Esophagus muscularis mucosa (tissue), 4 donors: ENCODE measurements around the gene SLC30A7. TPM values are rescaled to one million over a fixed set of nuclear protein-coding genes. Genes with fewer than 3 reads are reported as not detected.
A peak's percentile ranks its signal among the peaks of the same experiment; 100 is the strongest.

ENCODE experiments used
- DNase-seq: peaks from one replicate; pipeline ENCODE4 v3.0.0-alpha.2; 2017; ENCODE audit errors: extremely low spot score
- H3K27ac ChIP-seq, 4 donors: fragments of 200-600 bp; sonication (generic); replicated peaks in 1 of 4; 1 replicate in 3 of 4; 2 replicates in 1 of 4; pipeline ENCODE4 v1.5.1; 2016 to 2019; ENCODE audit warnings: mild to moderate bottlenecking in 1 of 4
- H3K27me3 ChIP-seq, 4 donors: fragments of 200-600 bp; sonication (generic); one replicate each; pipeline versions ENCODE4 v1.5.1 to v1.6.0; 2016 to 2019
- H3K36me3 ChIP-seq, 4 donors: fragments of 200-600 bp; sonication (generic); one replicate each; pipeline ENCODE4 v1.5.1; 2016 to 2019
- H3K4me1 ChIP-seq, 4 donors: fragments of 200-600 bp; sonication (generic); one replicate each; pipeline ENCODE4 v1.5.1; 2016 to 2019
- H3K4me3 ChIP-seq, 4 donors: fragments of 200-600 bp; sonication (generic); 1 replicate in 2 of 4; 2 replicates in 2 of 4; pipeline ENCODE4 v1.5.1; 2016 to 2019; ENCODE audit warnings: mild to moderate bottlenecking in 4 of 4, moderate library complexity in 1 of 4
- H3K9me3 ChIP-seq, 4 donors: fragments of 200-600 bp; sonication (generic); 1 replicate in 3 of 4; 2 replicates in 1 of 4; pipeline ENCODE4 v1.5.1; 2016 to 2019
- CTCF ChIP-seq, 3 experiments: fragments of 200-600 bp in 2 of 3; fragments of 450-650 bp in 1 of 3; sonication (generic) in 2 of 3; IDR thresholded peaks; one replicate each; pipeline ENCODE4 v1.5.1; 2017 to 2019; ENCODE audit warnings: antibody characterized with exemption in 3 of 3, mild to moderate bottlenecking in 2 of 3, moderate library complexity in 1 of 3
- EP300 ChIP-seq: sonication (generic); formaldehyde crosslinking; IDR thresholded peaks from one replicate; pipeline ENCODE4 v1.6.1; 2017; ENCODE audit warnings: antibody characterized with exemption
- POLR2A ChIP-seq: fragments of 450-650 bp; IDR thresholded peaks from one replicate; pipeline ENCODE4 v1.6.1; 2017; ENCODE audit warnings: antibody characterized with exemption, moderate library complexity, mild to moderate bottlenecking, low read depth
- POLR2AphosphoS5 ChIP-seq, 2 donors: sonication (generic); formaldehyde crosslinking; IDR thresholded peaks; one replicate each; pipeline ENCODE4 v1.6.1; 2017; ENCODE audit warnings: antibody characterized with exemption in 2 of 2
- WGBS: methylation state at CpG from one replicate; pipeline ENCODE4 v1.1.5; 2018; 5-methylcytosine and 5-hydroxymethylcytosine counted together
- intact Hi-C: fragments of 100-400 bp; cut with DNase I; formaldehyde crosslinking; loops from one replicate; pipeline ENCODE4 v1.15.1; 2023
- total RNA-seq, 4 donors: library from RNA; depleted of rRNA; stranded (reverse); fragments of >200 nt; gene quantifications; one replicate each; pipeline versions ENCODE4 v1.1.0 to v1.2.1, GENCODE V29; 2016

Gene SLC30A7
- total RNA-seq, 4 donors from 2014 or later: 10.5 to 19.9 (median 13.6) TPM

GRCh38 chr1:100860397-100860991, 35.4 kb upstream of the SLC30A7 start:
- H3K27ac ChIP-seq: no peak overlapping the region

GRCh38 chr1:100861379-100861778, 34.5 kb upstream of the SLC30A7 start:
- 92% methylated on average over 1 of the region's 1 CpG for WGBS
- peaks cover 0 to 23% (median 21%) of the 10 kb centered on the region in 4 donors for H3K4me1 ChIP-seq
- DNase-seq: no peak
- H3K27me3 ChIP-seq: no peaks in the 10 kb centered on the region
- no peaks in the 10 kb centered on the region for H3K36me3 ChIP-seq
- H3K4me3 ChIP-seq: no peak overlapping the region
- intact Hi-C loops: no loop called here
- H3K27ac ChIP-seq: no peak overlapping the region
- no peaks in the 10 kb centered on the region for H3K9me3 ChIP-seq
- TF ChIP-seq POLR2AphosphoS5 (IDR thresholded peaks at IDR 0.05) (no peak), CTCF (IDR thresholded peaks at IDR 0.05) (no peak), POLR2A (no peak), EP300 (no peak)

More at GRCh38 chr1:100860397-100860991, 35.4 kb upstream of the SLC30A7 start:
- Histone ChIP-seq H3K4me3 (no peak overlapping the region), H3K4me1 (peaks cover 0 to 15% (median 14%) of the 10 kb centered on the region in 4 donors), H3K9me3 (no peaks in the 10 kb centered on the region), H3K27me3 (no peaks in the 10 kb centered on the region), H3K36me3 (no peaks in the 10 kb centered on the region)
- intact Hi-C loops: no loop called here
- TF ChIP-seq EP300: no peak
- TF ChIP-seq POLR2AphosphoS5 (IDR thresholded peaks at IDR 0.05): no peak
- TF ChIP-seq POLR2A: no peak
- no peak for DNase-seq
- WGBS: 64% methylated on average over 3 of the region's 3 CpGs

- intact Hi-C loops: no loop called here
Observed at GRCh38 chr1:100862591-100862990, 33.3 kb upstream of the SLC30A7 start.

GRCh38 chr1:100866041-100866900, 29.6 kb upstream of the SLC30A7 start:
- Histone ChIP-seq H3K9me3 (no peaks in the 10 kb centered on the region), H3K36me3 (no peaks in the 10 kb centered on the region), H3K4me1 (peaks cover 0 to 34% (median 27%) of the 10 kb centered on the region in 4 donors), H3K27me3 (no peaks in the 10 kb centered on the region), H3K27ac (no peak overlapping the region), H3K4me3 (no peak overlapping the region)
- intact Hi-C loops: loop anchor here (2.0 to 5.0 kb wide), 2 partner anchors 259 to 404 kb away; no protein-coding TSS in a partner anchor
- TF ChIP-seq POLR2AphosphoS5 (IDR thresholded peaks at IDR 0.05): no peak
- no peak for TF ChIP-seq POLR2A
- TF ChIP-seq CTCF (IDR thresholded peaks at IDR 0.05): peak; percentile 42 to 59 (median 49)
- TF ChIP-seq EP300: no peak
- 18% methylated on average over 5 of the region's 5 CpGs for WGBS
- no peak for DNase-seq

More at GRCh38 chr1:100862591-100862990, 33.3 kb upstream of the SLC30A7 start:
- Histone ChIP-seq H3K4me1 (peaks cover 0 to 27% (median 22%) of the 10 kb centered on the region in 4 donors), H3K27ac (no peak overlapping the region), H3K4me3 (no peak overlapping the region), H3K9me3 (no peaks in the 10 kb centered on the region), H3K27me3 (no peaks in the 10 kb centered on the region), H3K36me3 (no peaks in the 10 kb centered on the region)
- TF ChIP-seq POLR2A (no peak), POLR2AphosphoS5 (IDR thresholded peaks at IDR 0.05) (no peak), EP300 (no peak), CTCF (IDR thresholded peaks at IDR 0.05) (no peak)
- WGBS: 66% methylated on average over 2 of the region's 2 CpGs
- no peak for DNase-seq

- Histone ChIP-seq H3K4me3 (no peak overlapping the region), H3K27me3 (no peaks in the 10 kb centered on the region), H3K9me3 (no peaks in the 10 kb centered on the region), H3K4me1 (peaks cover 0 to 30% (median 26%) of the 10 kb centered on the region in 4 donors), H3K36me3 (no peaks in the 10 kb centered on the region), H3K27ac (no peak overlapping the region)
- no peak for DNase-seq
- WGBS: 71% methylated on average over 2 of the region's 2 CpGs
- TF ChIP-seq POLR2AphosphoS5 (IDR thresholded peaks at IDR 0.05): no peak
- no peak for TF ChIP-seq CTCF (IDR thresholded peaks at IDR 0.05)
- no peak for TF ChIP-seq EP300
- TF ChIP-seq POLR2A: no peak
- intact Hi-C loops: loop anchor here (2.0 to 5.0 kb wide), 2 partner anchors 260 to 405 kb away; no protein-coding TSS in a partner anchor
Observed at GRCh38 chr1:100866901-100867206, 29.0 kb upstream of the SLC30A7 start.
